Neural progenitor cell (in vitro differentiated cells): Measurements from ENCODE around the gene KIF16B.

Experiments
- CTCF ChIP-seq: fragments of 200-600 bp; sonication (generic); IDR thresholded peaks from 2 replicates; pipeline ENCODE4 v1.5.1; 2017; ENCODE audit warnings: antibody characterized with exemption, mild to moderate bottlenecking
- EZH2phosphoT487 ChIP-seq: fragments of 200-600 bp; sonication (generic); IDR thresholded peaks from 2 replicates; pipeline ENCODE4 v1.6.1; 2017; ENCODE audit warnings: antibody characterized with exemption

- no peak for TF ChIP-seq CTCF
- no peak for TF ChIP-seq EZH2phosphoT487
Measured at GRCh38 chr20:16393297-16393696, 180.0 kb downstream of the KIF16B start.
